Progenitor cell of endocrine pancreas (in vitro differentiated cells): Measurements from ENCODE around the gene C1orf52. TPM values are rescaled to one million over a fixed set of nuclear protein-coding genes. Genes with fewer than 3 reads are reported as not detected.
A peak's percentile ranks its signal among the peaks of the same experiment; 100 is the strongest.

Source experiments
- DNase-seq: peaks from one replicate; pipeline ENCODE4 v3.0.0; 2021; ENCODE audit warnings: low spot score; ENCODE audit not compliant: unreplicated experiment
- H3K27ac Mint-ChIP-seq: 2 replicates; pipeline ENCODE4 v1.8.0; 2021; ENCODE audit warnings: mild to moderate bottlenecking, moderate library complexity, mixed read lengths
- H3K27me3 Mint-ChIP-seq: 2 replicates; pipeline ENCODE4 v1.8.0; 2021; ENCODE audit warnings: mixed read lengths
- H3K36me3 Mint-ChIP-seq: 2 replicates; pipeline ENCODE4 v1.8.0; 2022; ENCODE audit warnings: mixed read lengths; ENCODE audit not compliant: insufficient read depth
- H3K4me1 Mint-ChIP-seq: 2 replicates; pipeline ENCODE4 v1.8.0; 2021; ENCODE audit warnings: low read depth, mixed read lengths
- H3K4me3 Mint-ChIP-seq: 2 replicates; pipeline ENCODE4 v1.8.0; 2021; ENCODE audit warnings: low read depth, mild to moderate bottlenecking, moderate library complexity, mixed read lengths
- H3K9me3 Mint-ChIP-seq: 2 replicates; pipeline ENCODE4 v1.8.0; 2021; ENCODE audit warnings: low read depth, mixed read lengths
- total RNA-seq: library from RNA; stranded (reverse); gene quantifications from 2 replicates; pipeline ENCODE4 v1.2.1, GENCODE V29; 2021
- TF ChIP-seq, protein P1 (sequence below): fragments of 200-600 bp; sonication (generic); IDR thresholded peaks from one replicate; pipeline ENCODE4 v1.5.0; 2021; ENCODE audit warnings: antibody characterized with exemption, mild to moderate bottlenecking; ENCODE audit not compliant: unreplicated experiment

The C1orf52 gene
- total RNA-seq, 1 donor from 2014 or later, result 42.2 TPM

DNA sequence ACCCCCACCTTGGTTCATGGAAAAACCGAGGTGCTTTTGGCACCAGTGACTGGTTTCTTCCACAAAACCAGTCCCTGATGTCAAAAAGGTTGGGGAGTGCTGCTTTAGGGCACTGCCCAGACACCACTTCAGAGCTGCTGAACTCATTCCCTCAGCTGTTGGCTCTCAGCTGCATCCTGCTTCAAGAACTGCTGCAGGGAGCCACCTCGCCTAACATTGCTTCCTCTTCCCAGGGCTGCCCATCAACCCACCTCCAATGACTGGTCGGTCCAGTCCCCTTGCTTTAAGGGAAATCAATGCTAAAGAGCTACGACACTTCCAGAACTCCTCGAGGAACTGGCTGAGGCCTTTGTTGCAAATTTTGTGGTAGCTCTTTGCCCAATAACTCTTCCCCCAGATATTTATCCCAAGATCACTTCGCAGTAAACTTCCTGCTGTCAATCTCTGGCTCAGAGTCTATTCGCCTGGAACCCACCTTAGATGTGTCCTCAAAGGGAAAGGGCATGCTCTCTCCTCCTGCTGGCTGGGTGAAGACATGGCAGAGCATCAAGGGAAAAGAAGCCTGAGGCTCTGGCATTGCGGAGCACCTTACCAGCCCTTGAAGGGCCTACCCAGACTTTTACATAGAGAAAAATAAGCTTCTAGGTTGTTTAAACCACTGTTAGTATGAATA lies 29.0 kb downstream of the C1orf52 start:
- TF ChIP-seq, protein P1, sequence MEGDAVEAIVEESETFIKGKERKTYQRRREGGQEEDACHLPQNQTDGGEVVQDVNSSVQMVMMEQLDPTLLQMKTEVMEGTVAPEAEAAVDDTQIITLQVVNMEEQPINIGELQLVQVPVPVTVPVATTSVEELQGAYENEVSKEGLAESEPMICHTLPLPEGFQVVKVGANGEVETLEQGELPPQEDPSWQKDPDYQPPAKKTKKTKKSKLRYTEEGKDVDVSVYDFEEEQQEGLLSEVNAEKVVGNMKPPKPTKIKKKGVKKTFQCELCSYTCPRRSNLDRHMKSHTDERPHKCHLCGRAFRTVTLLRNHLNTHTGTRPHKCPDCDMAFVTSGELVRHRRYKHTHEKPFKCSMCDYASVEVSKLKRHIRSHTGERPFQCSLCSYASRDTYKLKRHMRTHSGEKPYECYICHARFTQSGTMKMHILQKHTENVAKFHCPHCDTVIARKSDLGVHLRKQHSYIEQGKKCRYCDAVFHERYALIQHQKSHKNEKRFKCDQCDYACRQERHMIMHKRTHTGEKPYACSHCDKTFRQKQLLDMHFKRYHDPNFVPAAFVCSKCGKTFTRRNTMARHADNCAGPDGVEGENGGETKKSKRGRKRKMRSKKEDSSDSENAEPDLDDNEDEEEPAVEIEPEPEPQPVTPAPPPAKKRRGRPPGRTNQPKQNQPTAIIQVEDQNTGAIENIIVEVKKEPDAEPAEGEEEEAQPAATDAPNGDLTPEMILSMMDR, result peak; percentile 40
- H3K27me3 Mint-ChIP-seq, result no peaks in the 10 kb centered on the region
- H3K9me3 Mint-ChIP-seq, result no peaks in the 10 kb centered on the region
- H3K27ac Mint-ChIP-seq, result peak overlapping the region; percentile 12
- no peak for DNase-seq
- no peaks in the 10 kb centered on the region for H3K36me3 Mint-ChIP-seq
- H3K4me1 Mint-ChIP-seq, result peaks cover 30% of the 10 kb centered on the region
- H3K4me3 Mint-ChIP-seq, result no peak overlapping the region

DNA sequence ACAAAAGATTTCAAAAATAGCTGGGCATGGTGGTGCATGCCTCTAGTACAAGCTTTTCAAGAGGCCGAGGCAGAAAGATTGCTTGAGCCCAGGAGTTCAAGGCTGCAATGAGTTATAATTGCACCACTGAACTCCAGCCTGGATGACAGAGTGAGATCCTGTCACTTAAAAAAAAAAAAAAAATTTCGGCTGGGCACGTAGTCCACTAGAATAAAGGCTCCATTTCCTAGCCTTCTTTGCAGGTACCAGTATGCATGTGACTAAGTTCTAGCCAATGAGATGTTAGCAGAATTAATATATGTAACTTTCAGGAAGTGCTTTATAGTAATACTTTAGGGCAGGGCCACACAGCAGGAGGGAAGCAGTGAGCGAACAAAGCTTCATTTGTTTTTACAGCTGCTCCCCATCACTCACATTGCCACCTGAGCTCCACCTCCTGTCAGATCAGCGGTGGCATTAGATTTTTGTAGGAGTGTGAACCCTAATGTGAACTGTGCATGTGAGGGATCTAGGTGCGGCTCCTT lies 29.8 kb downstream of the C1orf52 start:
- TF ChIP-seq, protein P1, result no peak
- H3K4me1 Mint-ChIP-seq, result peaks cover 38% of the 10 kb centered on the region
- H3K4me3 Mint-ChIP-seq, result no peak overlapping the region
- H3K27me3 Mint-ChIP-seq, result no peaks in the 10 kb centered on the region
- no peak for DNase-seq
- H3K9me3 Mint-ChIP-seq, result no peaks in the 10 kb centered on the region
- H3K27ac Mint-ChIP-seq, result peak overlapping the region; percentile 86
- no peaks in the 10 kb centered on the region for H3K36me3 Mint-ChIP-seq

DNA sequence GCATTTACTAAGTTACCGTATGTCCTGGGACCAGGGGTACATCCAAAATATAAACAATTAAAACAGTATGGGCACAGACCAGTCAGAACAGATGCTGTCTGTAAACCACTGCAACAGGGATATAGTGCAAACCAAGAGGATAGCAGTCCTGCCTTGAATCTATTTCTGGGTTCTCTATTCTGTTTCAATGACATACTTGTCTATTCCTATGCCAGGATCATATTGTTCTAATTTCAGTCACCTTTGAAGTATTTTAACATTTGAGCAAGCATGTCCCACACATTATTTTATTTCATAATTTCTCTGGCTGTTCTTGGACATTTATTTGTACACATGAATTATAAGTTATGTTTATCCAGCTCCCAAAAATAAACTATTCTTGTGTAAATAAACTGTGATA lies 30.5 kb downstream of the C1orf52 start:
- TF ChIP-seq, protein P1, result no peak
- Mint-ChIP-seq H3K4me3 (no peak overlapping the region), H3K9me3 (no peaks in the 10 kb centered on the region), H3K4me1 (peaks cover 44% of the 10 kb centered on the region), H3K27me3 (no peaks in the 10 kb centered on the region), H3K27ac (no peak overlapping the region), H3K36me3 (no peaks in the 10 kb centered on the region)
- DNase-seq, result no peak

DNA sequence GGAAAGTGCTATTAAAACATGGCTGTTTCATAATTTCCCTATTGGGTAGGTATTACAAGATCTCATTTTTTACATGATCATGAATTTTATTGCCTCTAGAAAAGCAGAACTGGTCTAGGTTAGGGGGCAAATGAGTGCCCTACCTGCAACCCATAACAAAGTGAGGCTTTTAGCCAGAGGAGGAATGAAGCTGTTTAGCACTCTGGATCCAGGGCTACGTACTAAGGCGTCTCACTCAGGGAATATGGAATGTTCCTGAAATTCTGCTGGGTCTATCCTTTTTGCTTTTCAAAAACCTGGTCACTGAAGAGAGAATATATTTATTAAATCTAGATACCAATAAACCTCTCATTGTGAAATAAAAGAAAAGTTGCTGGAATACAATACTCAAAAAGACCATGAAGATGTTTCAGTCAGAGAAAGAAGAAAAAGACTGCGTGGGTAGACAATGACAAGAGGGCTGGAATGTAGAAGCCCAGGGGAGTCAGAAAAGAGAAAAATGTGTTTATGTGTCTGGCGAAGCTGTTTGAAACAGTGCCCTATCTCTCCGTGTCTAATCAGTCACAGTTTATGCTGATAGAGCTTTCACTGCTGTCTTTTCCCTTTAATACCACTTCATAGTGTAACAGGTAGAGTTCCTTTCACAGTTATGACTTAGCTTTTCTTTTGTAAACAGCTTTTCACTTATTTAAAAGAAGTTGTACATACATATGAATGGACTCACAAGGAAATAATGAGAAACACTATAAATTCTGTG lies 33.7 kb downstream of the C1orf52 start:
- Mint-ChIP-seq H3K4me3 (peak overlapping the region; percentile 57), H3K36me3 (no peaks in the 10 kb centered on the region), H3K27me3 (no peaks in the 10 kb centered on the region), H3K4me1 (peaks cover 66% of the 10 kb centered on the region), H3K27ac (peak overlapping the region; percentile 95), H3K9me3 (peaks cover 7% of the 10 kb centered on the region)
- no peak for DNase-seq
- TF ChIP-seq, protein P1, result no peak

DNA sequence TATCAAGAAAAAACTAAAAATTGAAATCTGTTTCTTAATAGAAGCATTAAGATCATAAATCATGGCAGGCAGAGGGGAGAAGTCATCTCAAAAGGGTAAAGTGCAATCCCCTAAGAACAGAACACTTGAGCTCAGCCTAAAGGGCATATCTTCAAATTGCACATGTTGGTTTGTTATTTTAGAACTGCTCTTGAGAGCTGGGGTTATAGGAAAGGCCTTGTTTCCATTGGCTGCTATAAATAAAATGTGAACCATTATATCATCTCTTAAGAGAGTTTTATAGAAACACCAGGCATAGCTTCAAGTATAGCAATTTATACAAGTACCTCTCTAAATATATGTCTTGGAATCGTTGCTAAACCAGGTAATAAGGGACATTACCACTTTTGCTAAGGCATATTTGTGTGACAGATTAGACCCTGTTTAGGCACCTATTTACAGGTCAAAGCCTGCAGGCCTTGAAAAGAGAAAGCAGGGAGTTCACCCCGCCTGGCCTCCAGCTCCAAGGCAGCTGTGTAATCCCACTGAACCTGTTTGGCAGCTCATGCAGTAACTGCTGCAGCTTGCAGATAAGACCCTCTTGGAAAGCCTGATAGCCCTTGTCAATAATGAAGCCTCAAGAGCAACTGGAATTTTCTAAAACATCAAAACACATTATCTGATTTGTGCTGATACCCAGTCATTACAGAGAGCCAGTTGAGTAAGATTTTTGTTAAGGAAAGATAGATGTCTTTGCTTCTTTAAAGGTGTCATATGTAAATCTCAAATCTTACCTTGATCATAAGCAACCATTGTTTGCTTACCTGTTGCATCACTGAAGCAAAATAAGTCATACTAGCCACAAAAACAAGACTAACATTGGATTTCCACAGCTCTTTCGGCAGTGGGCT lies 34.5 kb downstream of the C1orf52 start:
- DNase-seq, result peak; percentile 76
- H3K4me3 Mint-ChIP-seq, result peak overlapping the region; percentile 57

More for the DNA sequence above, 34.5 kb downstream of the C1orf52 start:
- Mint-ChIP-seq H3K36me3 (no peaks in the 10 kb centered on the region), H3K27me3 (no peaks in the 10 kb centered on the region), H3K4me1 (peaks cover 68% of the 10 kb centered on the region), H3K9me3 (peaks cover 7% of the 10 kb centered on the region), H3K27ac (peak overlapping the region; percentile 95)
- TF ChIP-seq, protein P1, result no peak
